MM.1S (cell line): ENCODE measurements around the gene DNAAF5.

Experiments used
- CTCF ChIP-seq: fragments of 300-600 bp; sonication (generic); IDR thresholded peaks from 2 replicates; pipeline ENCODE4 v1.5.1; 2016; ENCODE audit warnings: antibody characterized with exemption, low read length, mixed read lengths
- EZH2 ChIP-seq: fragments of 300-600 bp; sonication (generic); optimal IDR thresholded peaks from 2 replicates; pipeline ENCODE3; 2017; ENCODE audit warnings: low read depth, mild to moderate bottlenecking, antibody characterized with exemption, low read length, mixed read lengths
- EZH2phosphoT487 ChIP-seq: fragments of 300-600 bp; sonication (generic); IDR thresholded peaks from 2 replicates; pipeline ENCODE4 v1.6.1; 2018; ENCODE audit warnings: antibody characterized with exemption, low read length

DNA sequence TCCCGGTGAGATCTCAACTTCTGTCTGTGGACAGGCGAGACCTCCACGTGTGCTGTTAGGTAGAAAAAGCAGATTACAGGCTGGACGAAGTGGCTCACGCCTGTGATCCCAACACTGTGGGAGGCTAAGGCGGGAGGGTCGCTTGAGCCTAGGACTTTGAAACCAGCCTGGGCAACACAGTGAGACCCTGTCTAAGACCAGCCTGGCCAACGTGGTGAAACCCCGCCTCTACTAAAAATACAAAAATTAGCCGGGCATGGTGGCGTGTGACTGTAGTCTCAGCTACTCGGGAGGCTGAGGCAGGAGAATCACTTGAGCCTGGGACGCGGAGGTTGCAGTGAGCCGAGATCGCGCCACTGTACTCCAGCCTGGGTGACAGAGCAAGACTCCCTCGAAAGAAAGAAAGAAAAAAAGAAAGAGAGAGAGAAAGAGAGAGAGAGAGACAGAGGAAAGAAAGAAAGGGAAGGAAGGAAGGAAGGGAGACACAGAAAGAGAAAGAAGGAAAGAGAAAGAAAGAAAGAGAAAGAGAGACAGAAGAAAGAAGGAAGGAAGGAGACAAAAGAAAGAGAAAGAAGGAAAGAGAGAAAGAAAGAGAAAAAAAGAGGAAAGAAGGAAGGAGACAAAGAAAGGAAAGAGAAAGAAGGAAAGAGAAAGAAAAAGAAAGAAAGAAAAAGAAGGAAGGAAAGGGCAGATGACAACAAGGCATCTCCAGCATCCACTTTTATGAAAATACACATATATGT, 76.2 kb downstream of the DNAAF5 start:
- TF ChIP-seq EZH2 (no peak), CTCF (no peak), EZH2phosphoT487 (no peak)
